HEK293 (cell line): ENCODE results near the gene ARL8A.

ENCODE experiments used
- CTCF ChIA-PET: fragments of 350-600 bp; formaldehyde crosslinking; extraction: SDS; loops from one replicate; lab custom pipeline; 2021; ENCODE audit warnings: antibody characterized with exemption; lab: Yijun Ruan, JAX
- POLR2A ChIA-PET: fragments of 300-600 bp; formaldehyde crosslinking; extraction: SDS; loops from one replicate; lab custom pipeline; 2020; ENCODE audit warnings: antibody characterized with exemption, inconsistent platforms; lab: Yijun Ruan, JAX
- H3K27ac ChIP-seq: fragments of 200-500 bp; sonication (Bioruptor generic); 2 replicates; pipeline ENCODE4 v1.5.1; 2014; ENCODE audit warnings: low read depth, low read length, control low read depth, inconsistent platforms; ENCODE audit errors: extremely low read depth
- H3K36me3 ChIP-seq, 2 experiments: fragments of 200-500 bp in 1 of 2; sonication (Bioruptor generic) in 1 of 2; 1 replicate in 1 of 2; 2 replicates in 1 of 2; pipeline ENCODE4 v1.5.1; 2014 to 2017; ENCODE audit warnings: inconsistent platforms in 2 of 2, low read length in 2 of 2; ENCODE audit not compliant: control insufficient read depth in 2 of 2, insufficient read depth in 1 of 2
- H3K4me1 ChIP-seq: fragments of 200-500 bp; sonication (Bioruptor generic); 2 replicates; pipeline ENCODE4 v1.5.1; 2014; ENCODE audit warnings: mild to moderate bottlenecking, low read length, inconsistent platforms; ENCODE audit not compliant: control insufficient read depth, insufficient read depth
- H3K4me3 ChIP-seq: 2 replicates; pipeline ENCODE4 v1.5.1; 2011; ENCODE audit warnings: low read depth, mild to moderate bottlenecking, control low read depth, low read length, moderate library complexity
- H3K9me3 ChIP-seq: fragments of 200-500 bp; sonication (Bioruptor generic); 2 replicates; pipeline ENCODE4 v1.5.1; 2014; ENCODE audit warnings: low read depth, low read length, inconsistent platforms; ENCODE audit not compliant: control insufficient read depth, insufficient read depth
- FEZF1 ChIP-seq: fragments of 450-650 bp; formaldehyde crosslinking; IDR thresholded peaks from 2 replicates; pipeline ENCODE4 v1.5.1; 2016; ENCODE audit warnings: missing biosample characterization, missing genetic modification characterization
- OVOL3 ChIP-seq: fragments of 450-650 bp; formaldehyde crosslinking; IDR thresholded peaks from 2 replicates; pipeline ENCODE4 v1.5.1; 2016; ENCODE audit warnings: missing biosample characterization, missing genetic modification characterization
- SP3 ChIP-seq: fragments of 450-650 bp; formaldehyde crosslinking; IDR thresholded peaks from 2 replicates; pipeline ENCODE4 v1.5.1; 2016; ENCODE audit warnings: missing biosample characterization, missing genetic modification characterization
- SP7 ChIP-seq: fragments of 450-650 bp; formaldehyde crosslinking; IDR thresholded peaks from 2 replicates; pipeline ENCODE4 v1.5.1; 2016; ENCODE audit warnings: missing biosample characterization, missing genetic modification characterization
- ZNF132 ChIP-seq: fragments of 450-650 bp; formaldehyde crosslinking; IDR thresholded peaks from 2 replicates; pipeline ENCODE4 v1.5.1; 2017; ENCODE audit warnings: missing biosample characterization, missing genetic modification characterization, borderline replicate concordance
- ZNF394 ChIP-seq: fragments of 450-650 bp; formaldehyde crosslinking; IDR thresholded peaks from 2 replicates; pipeline ENCODE4 v1.5.1; 2016; ENCODE audit warnings: missing biosample characterization, missing genetic modification characterization, mild to moderate bottlenecking, moderate library complexity, borderline replicate concordance
- ZNF530 ChIP-seq: fragments of 450-650 bp; formaldehyde crosslinking; IDR thresholded peaks from 2 replicates; pipeline ENCODE4 v1.5.1; 2016; ENCODE audit warnings: low read depth, missing biosample characterization, missing genetic modification characterization
- ZNF561 ChIP-seq: fragments of 450-650 bp; IDR thresholded peaks from 2 replicates; pipeline ENCODE4 v1.5.1; 2018; ENCODE audit warnings: missing biosample characterization, missing genetic modification characterization, borderline replicate concordance
- ZNF626 ChIP-seq: fragments of 450-650 bp; sonication (Bioruptor Pico); formaldehyde crosslinking; IDR thresholded peaks from 2 replicates; pipeline ENCODE4 v1.5.1; 2018; ENCODE audit warnings: missing biosample characterization, missing genetic modification characterization, inconsistent platforms
- TF ChIP-seq, protein P1 (sequence below): fragments of 450-650 bp; formaldehyde crosslinking; IDR thresholded peaks from 2 replicates; pipeline ENCODE4 v1.5.1; 2016; ENCODE audit warnings: missing biosample characterization, missing genetic modification characterization
- TF ChIP-seq, protein P2 (sequence below): fragments of 450-650 bp; formaldehyde crosslinking; IDR thresholded peaks from 2 replicates; pipeline ENCODE4 v1.5.1; 2017; ENCODE audit warnings: missing biosample characterization, missing genetic modification characterization
- TF ChIP-seq, protein P3 (sequence below): fragments of 450-650 bp; formaldehyde crosslinking; IDR thresholded peaks from 2 replicates; pipeline ENCODE4 v1.5.1; 2016; ENCODE audit warnings: missing biosample characterization, missing genetic modification characterization
- TF ChIP-seq, protein P4 (sequence below): fragments of 450-650 bp; formaldehyde crosslinking; IDR thresholded peaks from 2 replicates; pipeline ENCODE4 v1.5.1; 2016; ENCODE audit warnings: missing biosample characterization, missing genetic modification characterization
- TF ChIP-seq, protein P5 (sequence below): fragments of 450-650 bp; formaldehyde crosslinking; conservative IDR thresholded peaks from 2 replicates; pipeline ENCODE4 v1.5.1; 2016; ENCODE audit warnings: low read depth, missing biosample characterization, missing genetic modification characterization
- TF ChIP-seq, protein P6 (sequence below): fragments of 450-650 bp; formaldehyde crosslinking; IDR thresholded peaks from 2 replicates; pipeline ENCODE4 v1.5.1; 2016; ENCODE audit warnings: missing biosample characterization, missing genetic modification characterization
- TF ChIP-seq, protein P7 (sequence below): fragments of 450-650 bp; formaldehyde crosslinking; IDR thresholded peaks from 2 replicates; pipeline ENCODE4 v1.5.1; 2017; ENCODE audit warnings: missing biosample characterization, missing genetic modification characterization

ARL8A gene

DNA sequence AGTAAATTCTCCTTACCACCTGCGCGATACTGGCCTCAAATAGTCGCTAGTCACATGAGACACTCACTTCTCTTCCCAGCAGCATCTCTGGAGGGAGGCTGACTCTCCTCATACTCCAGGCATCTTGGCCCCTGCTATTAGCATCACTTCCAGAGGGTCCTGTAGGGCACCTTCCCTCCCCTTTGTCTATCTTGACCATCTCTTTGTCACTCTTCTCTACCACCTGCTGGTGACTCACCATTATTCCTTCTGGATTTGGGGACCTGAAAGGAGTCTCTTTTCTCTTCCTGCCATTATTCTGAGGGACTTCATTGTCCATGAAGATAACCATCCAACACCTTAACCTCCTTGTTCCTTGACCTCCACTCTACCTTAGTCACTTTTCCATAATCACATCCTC lies 53.5 kb downstream of the ARL8A start (continued):
- TF ChIP-seq ZNF394 (tag by site-specific recombination) = no peak
- TF ChIP-seq, protein P1, sequence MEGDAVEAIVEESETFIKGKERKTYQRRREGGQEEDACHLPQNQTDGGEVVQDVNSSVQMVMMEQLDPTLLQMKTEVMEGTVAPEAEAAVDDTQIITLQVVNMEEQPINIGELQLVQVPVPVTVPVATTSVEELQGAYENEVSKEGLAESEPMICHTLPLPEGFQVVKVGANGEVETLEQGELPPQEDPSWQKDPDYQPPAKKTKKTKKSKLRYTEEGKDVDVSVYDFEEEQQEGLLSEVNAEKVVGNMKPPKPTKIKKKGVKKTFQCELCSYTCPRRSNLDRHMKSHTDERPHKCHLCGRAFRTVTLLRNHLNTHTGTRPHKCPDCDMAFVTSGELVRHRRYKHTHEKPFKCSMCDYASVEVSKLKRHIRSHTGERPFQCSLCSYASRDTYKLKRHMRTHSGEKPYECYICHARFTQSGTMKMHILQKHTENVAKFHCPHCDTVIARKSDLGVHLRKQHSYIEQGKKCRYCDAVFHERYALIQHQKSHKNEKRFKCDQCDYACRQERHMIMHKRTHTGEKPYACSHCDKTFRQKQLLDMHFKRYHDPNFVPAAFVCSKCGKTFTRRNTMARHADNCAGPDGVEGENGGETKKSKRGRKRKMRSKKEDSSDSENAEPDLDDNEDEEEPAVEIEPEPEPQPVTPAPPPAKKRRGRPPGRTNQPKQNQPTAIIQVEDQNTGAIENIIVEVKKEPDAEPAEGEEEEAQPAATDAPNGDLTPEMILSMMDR (tag by site-specific recombination) = peak; percentile 66
- TF ChIP-seq, protein P2, sequence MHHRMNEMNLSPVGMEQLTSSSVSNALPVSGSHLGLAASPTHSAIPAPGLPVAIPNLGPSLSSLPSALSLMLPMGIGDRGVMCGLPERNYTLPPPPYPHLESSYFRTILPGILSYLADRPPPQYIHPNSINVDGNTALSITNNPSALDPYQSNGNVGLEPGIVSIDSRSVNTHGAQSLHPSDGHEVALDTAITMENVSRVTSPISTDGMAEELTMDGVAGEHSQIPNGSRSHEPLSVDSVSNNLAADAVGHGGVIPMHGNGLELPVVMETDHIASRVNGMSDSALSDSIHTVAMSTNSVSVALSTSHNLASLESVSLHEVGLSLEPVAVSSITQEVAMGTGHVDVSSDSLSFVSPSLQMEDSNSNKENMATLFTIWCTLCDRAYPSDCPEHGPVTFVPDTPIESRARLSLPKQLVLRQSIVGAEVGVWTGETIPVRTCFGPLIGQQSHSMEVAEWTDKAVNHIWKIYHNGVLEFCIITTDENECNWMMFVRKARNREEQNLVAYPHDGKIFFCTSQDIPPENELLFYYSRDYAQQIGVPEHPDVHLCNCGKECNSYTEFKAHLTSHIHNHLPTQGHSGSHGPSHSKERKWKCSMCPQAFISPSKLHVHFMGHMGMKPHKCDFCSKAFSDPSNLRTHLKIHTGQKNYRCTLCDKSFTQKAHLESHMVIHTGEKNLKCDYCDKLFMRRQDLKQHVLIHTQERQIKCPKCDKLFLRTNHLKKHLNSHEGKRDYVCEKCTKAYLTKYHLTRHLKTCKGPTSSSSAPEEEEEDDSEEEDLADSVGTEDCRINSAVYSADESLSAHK = no peak
- TF ChIP-seq, protein P3, sequence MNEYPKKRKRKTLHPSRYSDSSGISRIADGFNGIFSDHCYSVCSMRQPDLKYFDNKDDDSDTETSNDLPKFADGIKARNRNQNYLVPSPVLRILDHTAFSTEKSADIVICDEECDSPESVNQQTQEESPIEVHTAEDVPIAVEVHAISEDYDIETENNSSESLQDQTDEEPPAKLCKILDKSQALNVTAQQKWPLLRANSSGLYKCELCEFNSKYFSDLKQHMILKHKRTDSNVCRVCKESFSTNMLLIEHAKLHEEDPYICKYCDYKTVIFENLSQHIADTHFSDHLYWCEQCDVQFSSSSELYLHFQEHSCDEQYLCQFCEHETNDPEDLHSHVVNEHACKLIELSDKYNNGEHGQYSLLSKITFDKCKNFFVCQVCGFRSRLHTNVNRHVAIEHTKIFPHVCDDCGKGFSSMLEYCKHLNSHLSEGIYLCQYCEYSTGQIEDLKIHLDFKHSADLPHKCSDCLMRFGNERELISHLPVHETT (tag by site-specific recombination) = no peak
- no peak for TF ChIP-seq FEZF1
- TF ChIP-seq, protein P4, sequence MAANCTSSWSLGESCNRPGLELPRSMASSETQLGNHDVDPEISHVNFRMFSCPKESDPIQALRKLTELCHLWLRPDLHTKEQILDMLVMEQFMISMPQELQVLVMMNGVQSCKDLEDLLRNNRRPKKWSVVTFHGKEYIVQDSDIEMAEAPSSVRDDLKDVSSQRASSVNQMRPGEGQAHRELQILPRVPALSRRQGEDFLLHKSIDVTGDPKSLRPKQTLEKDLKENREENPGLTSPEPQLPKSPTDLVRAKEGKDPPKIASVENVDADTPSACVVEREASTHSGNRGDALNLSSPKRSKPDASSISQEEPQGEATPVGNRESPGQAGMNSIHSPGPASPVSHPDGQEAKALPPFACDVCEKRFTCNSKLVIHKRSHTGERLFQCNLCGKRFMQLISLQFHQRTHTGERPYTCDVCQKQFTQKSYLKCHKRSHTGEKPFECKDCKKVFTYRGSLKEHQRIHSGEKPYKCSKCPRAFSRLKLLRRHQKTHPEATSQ = no peak
- no peak for TF ChIP-seq OVOL3 (tag by site-specific recombination)
- TF ChIP-seq, protein P5, sequence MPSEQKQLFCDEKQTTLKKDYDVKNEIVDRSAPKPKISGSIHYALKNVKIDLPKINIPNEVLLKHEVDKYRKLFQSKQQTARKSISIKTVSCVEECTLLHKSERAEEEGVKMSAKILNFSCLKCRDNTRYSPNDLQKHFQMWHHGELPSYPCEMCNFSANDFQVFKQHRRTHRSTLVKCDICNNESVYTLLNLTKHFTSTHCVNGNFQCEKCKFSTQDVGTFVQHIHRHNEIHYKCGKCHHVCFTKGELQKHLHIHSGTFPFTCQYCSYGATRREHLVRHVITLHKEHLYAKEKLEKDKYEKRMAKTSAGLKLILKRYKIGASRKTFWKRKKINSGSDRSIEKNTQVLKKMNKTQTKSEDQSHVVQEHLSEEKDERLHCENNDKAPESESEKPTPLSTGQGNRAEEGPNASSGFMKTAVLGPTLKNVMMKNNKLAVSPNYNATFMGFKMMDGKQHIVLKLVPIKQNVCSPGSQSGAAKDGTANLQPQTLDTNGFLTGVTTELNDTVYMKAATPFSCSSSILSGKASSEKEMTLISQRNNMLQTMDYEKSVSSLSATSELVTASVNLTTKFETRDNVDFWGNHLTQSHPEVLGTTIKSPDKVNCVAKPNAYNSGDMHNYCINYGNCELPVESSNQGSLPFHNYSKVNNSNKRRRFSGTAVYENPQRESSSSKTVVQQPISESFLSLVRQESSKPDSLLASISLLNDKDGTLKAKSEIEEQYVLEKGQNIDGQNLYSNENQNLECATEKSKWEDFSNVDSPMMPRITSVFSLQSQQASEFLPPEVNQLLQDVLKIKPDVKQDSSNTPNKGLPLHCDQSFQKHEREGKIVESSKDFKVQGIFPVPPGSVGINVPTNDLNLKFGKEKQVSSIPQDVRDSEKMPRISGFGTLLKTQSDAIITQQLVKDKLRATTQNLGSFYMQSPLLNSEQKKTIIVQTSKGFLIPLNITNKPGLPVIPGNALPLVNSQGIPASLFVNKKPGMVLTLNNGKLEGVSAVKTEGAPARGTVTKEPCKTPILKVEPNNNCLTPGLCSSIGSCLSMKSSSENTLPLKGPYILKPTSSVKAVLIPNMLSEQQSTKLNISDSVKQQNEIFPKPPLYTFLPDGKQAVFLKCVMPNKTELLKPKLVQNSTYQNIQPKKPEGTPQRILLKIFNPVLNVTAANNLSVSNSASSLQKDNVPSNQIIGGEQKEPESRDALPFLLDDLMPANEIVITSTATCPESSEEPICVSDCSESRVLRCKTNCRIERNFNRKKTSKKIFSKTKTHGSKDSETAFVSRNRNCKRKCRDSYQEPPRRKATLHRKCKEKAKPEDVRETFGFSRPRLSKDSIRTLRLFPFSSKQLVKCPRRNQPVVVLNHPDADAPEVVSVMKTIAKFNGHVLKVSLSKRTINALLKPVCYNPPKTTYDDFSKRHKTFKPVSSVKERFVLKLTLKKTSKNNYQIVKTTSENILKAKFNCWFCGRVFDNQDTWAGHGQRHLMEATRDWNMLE (tag by site-specific recombination) = no peak

DNA sequence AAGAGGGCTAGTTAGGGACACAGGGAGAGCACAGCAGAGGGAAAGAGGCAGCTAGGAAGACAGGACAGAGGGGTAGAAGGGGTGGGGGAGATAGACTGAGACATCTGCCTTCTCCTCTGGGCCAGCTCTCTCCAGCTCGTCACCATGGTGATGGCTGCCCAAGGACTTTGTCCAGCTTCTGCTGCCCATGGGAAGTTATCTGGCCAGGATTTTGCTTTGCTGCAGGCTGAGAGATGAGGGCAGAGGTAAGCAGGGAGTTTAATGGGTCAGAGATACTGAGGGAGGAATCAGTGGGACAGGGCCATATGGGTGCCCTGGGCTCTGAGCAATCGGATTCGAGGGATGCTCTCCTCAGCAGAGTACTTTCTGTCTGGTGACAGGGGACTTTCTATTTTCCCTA lies 56.3 kb downstream of the ARL8A start:
- ChIA-PET CTCF (interaction anchor here (0.6 to 0.9 kb wide), 4 partner anchors 11 to 369 kb away, joined by 3 read pairs; no protein-coding TSS in a partner anchor), POLR2A (interaction anchor here (0.6 kb wide), 1 partner anchor 22 kb away, joined by 6 read pairs; no protein-coding TSS in a partner anchor)
- no peaks in the 10 kb centered on the region for H3K36me3 ChIP-seq
- no peaks in the 10 kb centered on the region for H3K9me3 ChIP-seq
- no peak overlapping the region for H3K27ac ChIP-seq
- no peak overlapping the region for H3K4me3 ChIP-seq
- H3K4me1 ChIP-seq = no peaks in the 10 kb centered on the region; the same call in 1 of the 2 replicates
- TF ChIP-seq, protein P6, sequence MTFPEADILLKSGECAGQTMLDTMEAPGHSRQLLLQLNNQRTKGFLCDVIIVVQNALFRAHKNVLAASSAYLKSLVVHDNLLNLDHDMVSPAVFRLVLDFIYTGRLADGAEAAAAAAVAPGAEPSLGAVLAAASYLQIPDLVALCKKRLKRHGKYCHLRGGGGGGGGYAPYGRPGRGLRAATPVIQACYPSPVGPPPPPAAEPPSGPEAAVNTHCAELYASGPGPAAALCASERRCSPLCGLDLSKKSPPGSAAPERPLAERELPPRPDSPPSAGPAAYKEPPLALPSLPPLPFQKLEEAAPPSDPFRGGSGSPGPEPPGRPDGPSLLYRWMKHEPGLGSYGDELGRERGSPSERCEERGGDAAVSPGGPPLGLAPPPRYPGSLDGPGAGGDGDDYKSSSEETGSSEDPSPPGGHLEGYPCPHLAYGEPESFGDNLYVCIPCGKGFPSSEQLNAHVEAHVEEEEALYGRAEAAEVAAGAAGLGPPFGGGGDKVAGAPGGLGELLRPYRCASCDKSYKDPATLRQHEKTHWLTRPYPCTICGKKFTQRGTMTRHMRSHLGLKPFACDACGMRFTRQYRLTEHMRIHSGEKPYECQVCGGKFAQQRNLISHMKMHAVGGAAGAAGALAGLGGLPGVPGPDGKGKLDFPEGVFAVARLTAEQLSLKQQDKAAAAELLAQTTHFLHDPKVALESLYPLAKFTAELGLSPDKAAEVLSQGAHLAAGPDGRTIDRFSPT (tag by site-specific recombination) = no peak
- no peak for TF ChIP-seq ZNF530 (tag by site-specific recombination)
- TF ChIP-seq, protein P7, sequence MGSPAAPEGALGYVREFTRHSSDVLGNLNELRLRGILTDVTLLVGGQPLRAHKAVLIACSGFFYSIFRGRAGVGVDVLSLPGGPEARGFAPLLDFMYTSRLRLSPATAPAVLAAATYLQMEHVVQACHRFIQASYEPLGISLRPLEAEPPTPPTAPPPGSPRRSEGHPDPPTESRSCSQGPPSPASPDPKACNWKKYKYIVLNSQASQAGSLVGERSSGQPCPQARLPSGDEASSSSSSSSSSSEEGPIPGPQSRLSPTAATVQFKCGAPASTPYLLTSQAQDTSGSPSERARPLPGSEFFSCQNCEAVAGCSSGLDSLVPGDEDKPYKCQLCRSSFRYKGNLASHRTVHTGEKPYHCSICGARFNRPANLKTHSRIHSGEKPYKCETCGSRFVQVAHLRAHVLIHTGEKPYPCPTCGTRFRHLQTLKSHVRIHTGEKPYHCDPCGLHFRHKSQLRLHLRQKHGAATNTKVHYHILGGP (tag by site-specific recombination) = no peak
- no peak for TF ChIP-seq SP3 (tag by site-specific recombination)
- TF ChIP-seq ZNF626 (tag by site-specific recombination) = no peak
- no peak for TF ChIP-seq ZNF561 (tag by site-specific recombination)
- no peak for TF ChIP-seq ZNF132
- no peak for TF ChIP-seq SP7
